ENCODE results near the gene RPUSD4.
"Not testable (repeated sequence)": the region's sequence is repeated elsewhere in the genome, so short reads cannot be mapped to it uniquely, and the experiment has no call there.

RPUSD4 gene, protein sequence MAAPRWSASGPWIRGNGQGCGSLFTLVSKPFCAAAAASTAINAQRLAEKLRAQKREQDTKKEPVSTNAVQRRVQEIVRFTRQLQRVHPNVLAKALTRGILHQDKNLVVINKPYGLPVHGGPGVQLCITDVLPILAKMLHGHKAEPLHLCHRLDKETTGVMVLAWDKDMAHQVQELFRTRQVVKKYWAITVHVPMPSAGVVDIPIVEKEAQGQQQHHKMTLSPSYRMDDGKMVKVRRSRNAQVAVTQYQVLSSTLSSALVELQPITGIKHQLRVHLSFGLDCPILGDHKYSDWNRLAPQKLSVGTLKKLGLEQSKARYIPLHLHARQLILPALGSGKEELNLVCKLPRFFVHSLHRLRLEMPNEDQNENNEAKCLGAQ

GRCh38 chr11:126211236-126212088, at the start of gene RPUSD4, which contains the start of gene FAM118B:
Gene RPUSD4, minus strand, starts transcription at chr11:126211650. Its CDS starts 12 bp downstream, at chr11:126211638.
Gene FAM118B, plus strand, starts transcription at chr11:126211782. Its CDS starts 23,220 bp downstream, at chr11:126235002.
- DNase-seq (ENCODE audit: low spot score), result peak; percentile 100

DNA sequence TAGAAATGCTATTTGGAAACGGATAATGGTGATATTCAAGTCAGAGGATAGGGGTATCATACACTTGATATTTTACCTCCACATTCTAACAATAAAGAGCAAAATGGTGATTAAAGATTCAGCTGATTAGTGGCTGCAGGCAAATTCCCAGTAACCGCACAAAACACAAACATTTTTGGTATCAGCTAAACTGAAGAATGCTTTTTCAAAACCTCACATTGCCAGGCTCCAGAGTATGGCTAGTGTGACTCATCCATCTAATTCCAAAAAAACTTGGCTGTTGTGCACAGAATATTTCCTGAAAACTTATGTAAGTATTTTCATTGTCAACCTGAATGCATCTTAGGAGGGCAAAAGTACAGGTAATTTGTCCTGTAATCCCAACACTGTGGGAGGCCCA, 46.3 kb upstream of the RPUSD4 start:
- no peak for DNase-seq (ENCODE audit: low spot score)

DNA sequence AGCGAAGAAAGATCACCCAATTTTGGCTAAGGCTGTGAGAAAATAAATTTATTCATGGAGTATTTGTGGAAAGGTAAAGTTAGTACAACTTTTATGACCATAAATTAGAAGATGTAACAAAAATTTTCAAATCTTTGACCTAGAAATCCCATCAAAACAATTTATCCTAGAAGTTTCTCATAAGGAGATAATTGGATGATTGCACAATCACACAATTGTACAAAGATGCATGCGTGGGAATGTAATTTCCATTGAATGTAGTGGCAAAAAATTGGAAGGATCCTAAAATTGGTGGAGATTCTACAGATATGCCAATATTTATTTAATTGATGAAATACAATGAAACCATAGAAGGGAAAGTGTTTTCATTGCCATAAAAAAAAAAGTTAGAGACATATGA, 45.7 kb upstream of the RPUSD4 start:
- no peak for DNase-seq (ENCODE audit: low spot score)

DNA sequence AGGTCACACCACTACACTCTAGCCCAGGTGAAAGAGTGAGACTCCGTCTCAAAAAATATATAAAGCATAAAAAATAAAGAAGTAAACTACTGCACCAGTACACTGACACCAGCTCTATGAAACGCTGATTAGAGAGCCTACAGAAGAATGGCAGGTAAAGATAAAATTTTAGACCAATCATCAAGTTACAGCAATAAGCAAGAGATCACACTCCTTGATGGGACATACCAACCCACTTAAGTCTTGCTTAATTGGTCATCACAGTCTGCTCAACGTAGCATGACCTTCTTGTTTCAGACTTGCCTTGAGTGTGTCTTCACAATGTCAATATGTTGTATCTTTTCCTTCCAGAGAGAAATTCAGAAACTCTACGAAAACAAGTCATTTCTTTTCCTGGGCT, 44.8 kb upstream of the RPUSD4 start:
- DNase-seq (ENCODE audit: low spot score), result no peak

DNA sequence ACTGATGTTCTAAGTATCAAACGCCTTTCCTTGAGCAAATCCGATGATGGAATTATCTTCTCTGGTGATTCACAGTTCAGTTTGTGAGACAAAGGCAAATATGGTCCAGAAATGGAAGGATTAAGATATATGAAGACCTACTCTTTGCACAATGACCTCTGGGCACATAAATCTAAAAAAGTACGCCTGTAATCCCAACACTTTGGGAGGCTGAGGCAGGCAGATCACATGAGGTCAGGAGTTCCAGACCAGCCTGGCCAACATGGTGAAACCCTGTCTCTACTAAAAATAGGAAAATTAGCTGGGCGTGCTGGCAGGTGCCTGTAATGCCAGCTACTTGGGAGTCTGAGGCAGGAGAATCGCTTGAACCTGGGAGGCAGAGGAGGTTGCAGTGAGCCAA, 44.1 kb upstream of the RPUSD4 start:
- DNase-seq (ENCODE audit: low spot score), result not testable (repeated sequence)

DNA sequence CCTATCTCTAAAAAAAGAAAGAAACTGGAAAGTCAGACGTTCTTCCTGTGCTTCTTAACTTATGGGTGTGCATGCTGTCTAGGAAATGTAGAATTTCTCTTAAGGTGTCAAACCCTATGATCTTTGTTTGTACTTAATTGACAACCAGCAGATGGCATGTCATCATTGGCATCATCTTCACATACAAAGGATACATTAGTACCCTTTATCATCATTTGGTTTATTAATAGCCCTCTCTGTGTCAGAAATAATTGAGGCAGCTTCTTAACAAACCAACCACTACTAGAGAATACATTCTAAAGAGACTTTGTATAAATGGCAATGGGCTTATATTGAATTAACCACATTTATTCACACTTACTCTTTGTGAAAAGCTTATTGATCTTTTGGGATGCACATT, 43.4 kb upstream of the RPUSD4 start:
- DNase-seq (ENCODE audit: low spot score), result no peak

GRCh38 chr11:126253265-126253664, 41.8 kb upstream of the RPUSD4 start:
- DNase-seq (ENCODE audit: low spot score), result no peak

- DNase-seq (ENCODE audit: low spot score), result no peak
These were observed 35.2 kb upstream of the RPUSD4 start for GRCh38 chr11:126246636-126247035.

- DNase-seq (ENCODE audit: low spot score), result no peak
These were observed 21.9 kb upstream of the RPUSD4 start for GRCh38 chr11:126233391-126233790.

DNA sequence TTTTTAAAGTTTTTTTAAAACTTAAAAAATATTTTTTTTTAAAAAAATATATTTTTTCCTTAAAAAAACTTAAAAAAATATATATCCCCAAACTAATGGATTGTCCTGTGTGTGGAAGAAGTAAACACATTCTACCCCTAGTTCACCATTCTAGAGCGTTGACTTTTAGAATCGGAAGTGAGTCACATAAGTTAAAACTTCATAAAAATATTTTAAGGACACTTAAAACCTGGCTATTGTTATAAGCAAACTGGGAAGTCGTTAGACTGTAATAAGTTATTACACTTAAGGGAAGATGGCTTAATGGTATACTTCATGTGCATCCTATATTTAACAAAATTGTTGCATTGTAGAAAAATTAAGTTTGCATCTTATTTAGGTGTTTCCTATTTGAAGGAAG, 21.2 kb upstream of the RPUSD4 start:
- no peak for DNase-seq (ENCODE audit: low spot score)

- no peak for DNase-seq (ENCODE audit: low spot score)
These were observed 20.4 kb upstream of the RPUSD4 start for GRCh38 chr11:126231725-126232459.

DNA sequence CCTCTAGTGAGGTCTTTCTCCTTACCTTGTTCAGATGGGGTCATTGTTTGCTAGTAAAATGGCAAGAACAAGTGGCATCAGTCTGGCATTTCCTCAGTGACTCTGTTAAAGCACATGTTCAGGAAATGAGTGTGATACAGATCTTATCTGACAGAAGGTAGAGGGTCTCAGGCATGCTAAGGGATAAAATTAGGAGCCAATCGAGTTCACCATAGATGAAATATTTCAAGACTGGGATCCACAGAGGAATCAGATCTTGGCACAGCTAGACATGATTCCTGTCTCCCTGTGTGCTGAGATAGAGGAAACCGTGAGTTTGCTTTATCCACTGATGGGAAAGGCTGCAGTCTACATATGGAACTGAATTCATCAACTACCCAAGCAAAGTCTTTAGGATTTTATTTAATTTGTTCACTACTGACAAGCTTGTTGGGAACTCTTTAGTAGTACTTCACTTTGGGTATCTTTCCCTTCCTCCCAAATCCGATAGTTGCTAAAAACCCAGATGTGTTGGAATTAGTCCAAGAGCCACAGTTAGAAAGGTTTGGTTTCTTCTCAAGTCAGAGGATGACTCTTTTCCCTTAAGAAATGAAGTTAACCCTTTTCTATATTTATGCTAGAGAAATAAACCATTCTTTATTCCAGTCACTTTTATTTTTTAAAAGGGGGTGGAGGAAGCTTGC, 18.5 kb upstream of the RPUSD4 start:
- DNase-seq (ENCODE audit: low spot score), result no peak

DNA sequence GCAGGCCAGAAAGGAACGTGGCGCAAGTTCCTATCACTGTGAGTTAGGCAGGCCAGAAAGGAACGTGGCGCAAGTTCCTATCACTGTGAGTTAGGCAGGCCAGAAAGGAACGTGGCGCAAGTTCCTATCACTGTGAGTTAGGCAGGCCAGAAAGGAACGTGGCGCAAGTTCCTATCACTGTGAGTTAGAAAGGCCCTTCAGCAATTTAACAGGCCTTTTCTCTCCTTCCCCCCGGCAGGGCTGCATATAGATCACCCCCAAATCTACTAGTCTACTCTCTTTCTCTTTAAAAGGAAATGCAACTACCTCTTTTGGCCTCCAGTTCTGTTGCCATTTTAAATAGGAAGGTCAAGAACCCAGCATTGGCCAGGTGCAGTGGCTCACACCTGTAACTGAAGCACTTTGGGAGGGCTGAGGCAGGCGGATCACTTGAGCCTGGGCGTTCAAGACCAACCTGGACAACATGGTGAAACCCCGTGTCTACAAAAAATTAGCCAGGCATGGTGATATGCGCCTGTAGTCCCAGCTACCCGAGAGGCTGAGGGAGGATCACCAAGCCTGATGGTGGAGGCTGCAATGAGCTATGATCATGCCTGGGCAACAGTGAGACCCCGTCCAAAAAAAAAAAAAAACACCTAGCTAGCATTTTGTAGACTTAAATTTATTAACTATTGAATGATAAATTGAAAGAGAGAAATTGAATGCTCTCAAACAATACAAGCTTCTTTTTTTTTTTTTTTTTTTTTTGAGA, 15.1 kb upstream of the RPUSD4 start:
- no peak for DNase-seq (ENCODE audit: low spot score)

- no peak for DNase-seq (ENCODE audit: low spot score)
These were observed 13.8 kb upstream of the RPUSD4 start for GRCh38 chr11:126225295-126225665.

- DNase-seq (ENCODE audit: low spot score), result no peak
These were observed 13.3 kb upstream of the RPUSD4 start for GRCh38 chr11:126224647-126225294.

DNA sequence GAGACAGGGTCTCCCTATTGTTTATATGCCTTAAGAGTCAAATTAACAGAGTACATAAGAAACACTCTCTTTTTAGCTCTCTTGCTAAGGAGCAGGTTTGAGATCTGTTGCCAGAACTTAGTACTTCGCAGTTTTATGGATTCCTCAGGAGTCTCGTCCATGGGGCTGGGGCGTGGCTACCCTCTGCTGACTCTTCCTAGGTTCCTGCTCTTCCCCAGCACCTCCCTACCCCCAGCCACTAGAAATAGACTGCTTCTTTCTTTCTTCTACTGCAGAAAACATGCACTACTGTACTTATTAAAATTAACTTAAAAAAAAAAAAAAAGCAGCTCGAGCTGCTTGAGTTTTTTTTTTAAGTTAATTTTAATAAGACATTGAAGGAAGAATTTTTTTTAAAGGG, 8.1 kb upstream of the RPUSD4 start:
- no peak for DNase-seq (ENCODE audit: low spot score)

GRCh38 chr11:126217491-126217890, 6.0 kb upstream of the RPUSD4 start:
- DNase-seq (ENCODE audit: low spot score), result no peak

GRCh38 chr11:126216526-126217305, 5.3 kb upstream of the RPUSD4 start:
- DNase-seq (ENCODE audit: low spot score), result no peak

DNA sequence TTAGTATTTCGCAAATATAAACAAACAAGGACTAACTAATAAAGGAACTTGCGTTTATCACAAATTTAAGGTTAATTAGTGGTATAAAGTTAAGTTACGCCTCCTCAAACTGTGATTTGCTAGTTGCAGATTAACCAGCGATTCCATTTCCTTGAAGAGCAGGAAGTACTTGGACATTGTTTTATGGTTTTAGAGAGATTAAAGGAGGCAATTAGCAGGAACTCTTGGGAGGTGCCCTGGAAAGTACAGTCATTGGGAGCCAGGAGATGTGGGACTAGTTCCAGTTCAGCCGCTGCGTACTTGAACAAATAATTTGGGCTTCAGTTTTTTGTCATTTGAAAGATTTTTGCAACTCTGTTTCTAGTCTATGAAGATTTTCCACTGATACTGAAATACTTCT, 3.4 kb upstream of the RPUSD4 start:
- DNase-seq (ENCODE audit: low spot score), result no peak

GRCh38 chr11:126214441-126214840, 3.0 kb upstream of the RPUSD4 start:
- DNase-seq (ENCODE audit: low spot score), result no peak

Data from ecto neural progenitor cell (in vitro differentiated cells).